NCI-H2081 (cell line): ENCODE measurements around the gene CYP39A1.

Experiments used
- DNase-seq, 2 experiments: peaks; one replicate each; lab custom pipeline; 2025; lab: John Stamatoyannopoulos, UW

Gene CYP39A1

DNA sequence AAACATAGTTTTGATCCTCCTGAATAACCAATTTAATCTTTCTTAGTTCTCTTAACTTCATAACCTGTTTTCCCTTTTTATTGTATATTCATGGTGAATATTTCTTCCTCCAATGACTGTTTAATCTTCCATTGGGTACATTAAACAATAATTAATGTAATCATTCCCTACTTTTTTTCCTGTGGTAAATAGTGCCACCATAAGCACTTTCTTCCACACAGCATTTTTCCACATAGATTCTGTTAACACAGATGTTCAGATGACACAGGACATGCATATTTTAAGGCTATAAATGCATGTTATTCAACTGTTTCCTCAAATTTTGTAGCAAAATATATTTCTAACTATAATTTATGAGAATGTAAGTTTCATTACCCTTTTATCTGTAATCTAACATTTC is 61.9 kb downstream of the CYP39A1 start:
- DNase-seq: no peak

DNA sequence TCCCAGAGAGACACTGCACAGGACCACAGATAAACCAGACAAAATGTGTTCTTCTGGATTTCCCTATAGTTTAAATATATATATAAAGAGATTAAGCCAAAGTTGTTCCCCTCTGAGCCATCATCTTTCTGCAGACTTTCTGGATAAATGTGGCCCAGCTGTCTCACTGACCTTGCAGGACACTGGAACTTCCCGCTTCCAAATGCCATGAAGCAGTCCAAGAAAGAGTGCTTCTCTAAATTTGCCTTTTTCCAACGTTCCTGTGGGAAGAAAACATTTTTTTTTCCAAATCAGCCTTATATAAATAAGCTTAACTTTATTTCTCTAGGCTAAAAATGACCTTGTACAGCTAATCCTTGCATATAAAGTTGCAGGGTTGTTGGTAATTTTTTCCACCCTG is 65.7 kb downstream of the CYP39A1 start:
- DNase-seq: no peak

DNA sequence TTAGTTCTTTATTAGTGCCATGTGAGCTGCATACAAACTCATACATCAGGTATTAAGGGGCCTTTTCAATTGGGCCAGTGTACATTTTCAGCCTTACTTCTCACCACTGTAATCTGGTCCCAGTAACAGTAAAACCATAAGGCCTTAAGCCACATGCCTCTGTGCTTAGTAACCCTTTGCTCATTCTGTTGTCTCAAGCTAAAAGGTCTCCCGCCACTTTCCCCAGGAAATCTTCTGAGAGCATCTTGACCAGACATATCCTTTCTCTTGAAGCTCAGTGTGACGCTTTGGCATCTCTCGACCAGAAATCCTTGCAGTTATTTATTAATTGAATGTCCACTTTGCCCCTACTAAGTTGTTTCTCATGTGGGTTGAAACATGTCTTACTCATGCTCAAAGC is 68.0 kb downstream of the CYP39A1 start:
- no peak for DNase-seq

DNA sequence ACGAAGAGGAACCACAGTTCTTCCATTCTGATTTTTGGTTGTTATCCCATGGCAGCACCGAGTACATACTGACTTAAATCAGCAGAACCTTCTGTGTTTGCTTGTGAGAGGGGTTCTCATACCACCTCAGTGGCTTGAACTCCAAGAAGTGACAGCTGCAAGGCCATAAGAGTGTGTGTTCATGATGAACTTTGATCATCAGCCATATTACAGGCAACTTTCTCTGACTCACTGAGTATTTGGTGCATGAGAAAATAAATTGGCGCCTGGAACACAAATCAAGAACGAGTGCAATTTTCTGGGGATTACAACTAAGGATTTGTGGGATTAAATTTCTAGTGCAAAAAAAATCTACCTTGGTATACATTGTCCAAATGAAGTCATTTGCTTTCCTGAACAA is 68.9 kb downstream of the CYP39A1 start:
- no peak for DNase-seq

GRCh38 chr6:46583081-46583480 is 69.5 kb downstream of the CYP39A1 start:
- no peak for DNase-seq

DNA sequence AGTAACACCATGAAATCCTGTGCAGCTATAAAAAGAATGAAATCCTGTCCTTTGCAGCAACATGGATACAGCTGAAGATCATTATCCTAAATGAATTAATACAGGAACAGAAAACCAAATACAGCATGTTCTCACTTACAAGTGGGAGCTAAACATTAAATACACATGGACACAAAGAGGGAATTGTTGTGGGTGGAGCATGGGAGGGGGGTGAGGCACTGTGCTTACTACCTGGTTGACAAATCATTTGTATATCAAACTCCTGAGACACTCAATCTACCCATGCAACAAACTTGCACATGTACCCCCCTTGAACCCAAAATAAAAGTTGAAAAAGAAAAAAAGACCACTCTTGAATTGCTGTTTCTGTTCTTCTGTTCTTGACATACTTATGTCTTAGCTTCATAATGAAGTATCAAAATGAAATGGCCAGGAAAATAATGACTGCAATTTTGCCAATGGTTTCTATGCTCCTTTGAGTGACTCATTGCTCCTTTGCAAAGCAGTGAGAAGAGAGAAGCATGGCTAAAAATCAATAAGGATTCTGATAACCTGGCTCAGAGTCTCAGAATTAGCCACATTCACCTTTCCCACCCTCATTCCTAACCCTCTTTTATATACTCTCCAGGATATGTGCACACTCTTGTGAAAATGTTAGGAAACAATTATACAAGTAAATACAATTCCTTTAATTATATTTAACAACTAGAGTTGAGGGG is 71.0 kb downstream of the CYP39A1 start:
- DNase-seq: no peak

DNA sequence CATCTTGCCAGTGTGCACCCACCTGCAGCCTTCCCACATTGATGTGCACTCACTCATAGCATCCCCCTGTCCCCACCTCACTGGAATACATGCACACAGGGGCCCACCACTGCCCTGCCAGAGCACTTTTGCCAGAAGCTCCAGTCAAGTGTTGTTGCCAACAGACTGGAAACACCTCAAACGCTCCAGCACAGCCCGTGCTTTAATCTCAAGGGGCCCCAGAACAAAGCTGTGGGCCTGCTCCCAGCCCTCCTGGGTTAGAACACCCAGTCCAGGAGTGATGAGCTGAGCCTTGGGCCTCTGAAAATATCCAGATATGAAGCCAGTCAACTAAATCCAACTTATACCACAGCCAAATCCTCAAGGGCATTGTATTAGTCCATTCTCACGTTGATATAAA is 77.1 kb downstream of the CYP39A1 start:
- DNase-seq: no peak

DNA sequence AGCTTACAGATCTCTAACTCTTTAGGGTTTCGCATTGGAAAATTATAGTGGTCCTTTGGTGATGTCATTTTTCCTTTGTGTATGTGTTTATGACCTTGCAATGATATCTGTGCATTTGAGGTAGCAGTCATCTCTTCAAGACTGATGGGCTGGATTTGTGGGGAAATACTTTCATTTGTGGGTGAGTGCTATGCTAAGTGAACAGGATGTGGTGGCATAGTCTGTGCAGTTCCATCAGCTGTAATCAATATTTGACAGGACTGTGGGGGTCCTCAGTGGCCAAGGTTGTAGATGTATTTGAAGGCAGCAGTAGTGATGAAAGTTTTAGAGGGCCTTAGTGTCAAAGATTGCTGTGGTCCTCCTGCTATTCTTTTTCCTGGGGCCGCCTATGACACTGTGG is 79.5 kb downstream of the CYP39A1 start:
- DNase-seq: no peak

GRCh38 chr6:46565531-46565930 is 87.1 kb downstream of the CYP39A1 start:
- DNase-seq: no peak

GRCh38 chr6:46563924-46564323 is 88.7 kb downstream of the CYP39A1 start:
- DNase-seq: no peak

GRCh38 chr6:46556053-46556452 is 96.6 kb downstream of the CYP39A1 start:
- no peak for DNase-seq

DNA sequence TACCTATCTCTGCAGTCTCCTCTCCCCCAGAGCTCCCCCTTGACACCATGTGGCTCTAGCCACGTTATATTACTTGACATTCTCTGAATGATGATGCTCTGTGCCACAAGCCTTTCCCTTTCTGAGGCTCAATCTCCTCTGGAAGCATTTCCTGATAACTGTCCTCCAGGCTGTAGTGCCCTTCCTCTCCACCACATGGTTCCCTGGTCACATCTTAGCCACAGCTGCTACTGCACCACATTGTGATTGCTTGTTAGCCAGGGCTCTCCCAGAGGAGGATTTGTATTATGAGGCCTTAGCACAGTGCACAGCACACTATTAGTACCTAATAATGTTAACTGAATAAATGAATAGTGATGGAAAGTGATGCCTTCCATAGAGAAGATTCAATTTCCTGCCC is 97.5 kb downstream of the CYP39A1 start:
- no peak for DNase-seq

DNA sequence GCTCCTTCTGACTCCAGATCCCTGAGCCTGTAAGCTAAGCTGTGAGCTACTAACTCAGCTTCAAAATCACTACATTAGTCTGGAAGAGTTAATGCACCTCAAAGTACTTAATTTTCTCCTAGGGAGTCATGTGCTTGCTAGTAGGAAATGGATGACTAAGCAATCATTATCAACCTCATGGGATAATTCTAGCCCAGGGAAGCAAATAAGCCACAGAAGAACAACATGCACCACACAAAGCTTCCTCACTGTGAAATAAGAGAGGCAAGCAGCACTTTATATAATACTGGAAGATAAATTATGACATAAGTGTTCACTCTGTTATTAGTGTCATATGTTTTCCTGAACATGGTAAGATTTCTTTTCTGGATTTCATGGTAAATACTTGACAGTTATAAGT is 103.5 kb downstream of the CYP39A1 start:
- peak in 1 of 2 experiments; percentile 29 for DNase-seq

GRCh38 chr6:46541556-46541955 is 111.1 kb downstream of the CYP39A1 start:
- no peak for DNase-seq

DNA sequence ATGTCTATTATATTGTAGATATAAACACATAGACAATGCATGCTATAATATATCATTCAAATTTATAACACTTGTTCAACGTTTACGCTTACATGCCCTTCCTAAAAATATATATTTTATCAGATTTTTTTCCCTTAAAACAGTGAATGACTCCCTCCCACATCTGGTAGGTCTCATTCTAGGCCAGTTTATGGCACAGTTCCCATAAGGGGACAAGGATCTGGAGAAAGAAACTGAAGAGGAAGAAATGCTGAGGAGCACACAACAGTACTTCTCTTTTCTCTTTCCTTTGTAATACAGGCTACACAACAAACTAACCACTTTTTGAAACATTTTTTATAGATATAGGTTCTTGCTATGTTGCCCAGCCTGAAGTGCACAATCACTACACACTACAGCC is 112.8 kb downstream of the CYP39A1 start:
- no peak for DNase-seq

GRCh38 chr6:46538800-46539480 is 113.7 kb downstream of the CYP39A1 start:
- no peak for DNase-seq

GRCh38 chr6:46530896-46531295 is 121.7 kb downstream of the CYP39A1 start:
- DNase-seq: no peak

GRCh38 chr6:46528961-46529750 is 123.5 kb downstream of the CYP39A1 start:
- no peak for DNase-seq

DNA sequence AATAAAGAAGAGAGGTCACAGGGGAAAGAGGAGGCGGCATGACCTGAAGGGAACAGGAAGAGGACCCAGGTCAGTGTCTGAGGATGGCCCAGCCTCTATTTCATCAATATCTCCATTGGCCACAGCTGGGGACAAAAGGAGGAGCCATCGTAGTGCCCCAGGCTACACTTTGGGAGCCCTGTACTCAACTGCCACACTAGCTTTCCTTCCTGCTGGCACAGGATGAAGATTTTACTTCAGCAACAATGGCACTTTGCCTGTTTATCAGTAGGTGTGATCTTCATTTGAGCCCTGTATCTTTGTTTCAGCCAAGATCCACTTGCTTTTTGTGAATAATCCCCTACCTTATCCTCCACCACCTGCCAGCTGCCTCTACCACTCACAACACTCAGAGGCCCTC is 126.0 kb downstream of the CYP39A1 start:
- DNase-seq: no peak

- no peak for DNase-seq
These were observed 127.0 kb downstream of the CYP39A1 start for GRCh38 chr6:46525583-46525982.

DNA sequence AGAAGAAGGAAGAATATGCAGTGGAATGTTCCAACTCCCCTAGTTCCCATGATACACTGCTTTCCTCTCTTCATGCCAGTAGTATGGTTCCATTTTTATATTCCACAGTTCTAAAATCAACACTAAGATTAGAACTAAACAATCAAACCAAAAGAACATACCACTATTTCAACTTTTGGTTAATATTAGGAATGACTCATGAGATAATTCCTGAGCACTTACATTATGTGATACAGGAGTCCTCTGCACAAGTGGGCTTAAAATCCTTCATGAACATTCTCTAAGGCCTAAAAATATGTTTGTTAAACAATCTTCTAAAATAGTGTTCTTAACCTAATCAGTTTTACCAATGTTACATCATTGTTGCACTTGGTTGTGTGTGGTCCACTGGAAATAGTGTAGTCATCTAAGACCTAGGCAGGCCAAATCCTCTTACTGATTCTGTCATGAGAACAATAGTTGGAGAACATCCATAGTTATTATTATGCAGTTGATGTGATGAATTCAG is 131.1 kb downstream of the CYP39A1 start:
- no peak for DNase-seq

DNA sequence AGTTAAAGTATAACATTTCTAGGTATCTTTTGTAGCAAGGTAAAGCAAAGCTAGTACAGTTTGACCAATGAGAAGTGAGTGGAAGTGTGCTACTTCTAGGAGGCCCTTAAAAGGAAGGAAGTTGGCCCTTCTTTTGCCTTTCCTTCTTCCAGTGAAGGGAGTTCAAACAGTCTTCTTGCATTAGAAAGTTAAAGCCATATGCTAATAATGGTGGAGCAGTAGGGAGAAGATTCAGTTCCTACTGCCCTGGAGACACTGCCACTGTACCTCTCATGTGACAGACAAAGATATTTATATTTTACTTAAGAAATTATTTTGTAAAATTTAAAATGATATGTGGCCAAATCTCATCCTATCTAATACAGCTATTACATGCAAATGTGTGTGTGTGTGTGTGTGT is 135.4 kb downstream of the CYP39A1 start:
- DNase-seq: no peak

GRCh38 chr6:46513533-46513932 is 139.1 kb downstream of the CYP39A1 start:
- DNase-seq: no peak
